HepG2 (cell line): ENCODE results near the gene PRKAG1. TPM values are rescaled to one million over a fixed set of nuclear protein-coding genes. Genes with fewer than 3 reads are reported as not detected.

ENCODE experiments used
- CEBPG ChIP-seq: IDR thresholded peaks from 2 replicates; pipeline ENCODE4 v1.6.1; 2016
- GRHL1 ChIP-seq: sonication (generic); formaldehyde crosslinking; conservative IDR thresholded peaks from 2 replicates; pipeline ENCODE4 v1.8.0; 2022; ENCODE audit warnings: missing genetic modification reagents
- MAF1 ChIP-seq: sonication (generic); formaldehyde crosslinking; IDR thresholded peaks from 2 replicates; pipeline ENCODE4 v1.5.0; 2020; ENCODE audit warnings: missing genetic modification reagents, borderline replicate concordance
- NCOR1 ChIP-seq: fragments of 200-600 bp; sonication (generic); IDR thresholded peaks from 2 replicates; pipeline ENCODE4 v1.7.0; 2017; ENCODE audit warnings: antibody characterized with exemption, low read length, borderline replicate concordance
- ZFP36L2 ChIP-seq: sonication (generic); formaldehyde crosslinking; IDR thresholded peaks from 2 replicates; pipeline ENCODE4 v1.4.0; 2020; ENCODE audit warnings: missing genetic modification reagents
- ZHX2 ChIP-seq, 2 experiments: sonication (generic) in 1 of 2; formaldehyde crosslinking in 1 of 2; IDR thresholded peaks; 2 replicates each; pipeline versions ENCODE4 v1.6.1 to v1.9.0; 2014 to 2022; ENCODE audit warnings: antibody characterized with exemption in 1 of 2, borderline replicate concordance in 1 of 2, inconsistent platforms in 1 of 2, low read depth in 1 of 2, missing genetic modification reagents in 1 of 2
- ZNF235 ChIP-seq: sonication (generic); formaldehyde crosslinking; IDR thresholded peaks from 2 replicates; pipeline ENCODE4 v1.8.1; 2023; ENCODE audit warnings: mild to moderate bottlenecking, missing genetic modification reagents, borderline replicate concordance
- ZNF256 ChIP-seq: sonication (generic); formaldehyde crosslinking; conservative IDR thresholded peaks from 2 replicates; pipeline ENCODE4 v1.4.0; 2020; ENCODE audit warnings: missing genetic modification reagents
- ZNF280D ChIP-seq: sonication (generic); formaldehyde crosslinking; IDR thresholded peaks from 2 replicates; pipeline ENCODE4 v1.5.1; 2020; ENCODE audit warnings: mild to moderate bottlenecking, missing genetic modification reagents
- ZNF775 ChIP-seq: sonication (generic); formaldehyde crosslinking; IDR thresholded peaks from 2 replicates; pipeline ENCODE4 v1.4.0; 2020; ENCODE audit warnings: missing genetic modification reagents, mild to moderate bottlenecking, moderate library complexity, borderline replicate concordance
- polyA plus RNA-seq, 8 experiments: library from polyadenylated mRNA; depleted of rRNA in 3 of 8; stranded (reverse) in 7 of 8; unstranded in 1 of 8; fragments of >200 nt; fragmentation: Illumina TruSeq in 4 of 8; extraction: Trizol in 4 of 8; gene quantifications; 2 replicates each; pipeline versions ENCODE4 v1.2.1 to v1.2.3, GENCODE V29; 2011 to 2016; ENCODE audit warnings: low read depth in 4 of 8, missing spikeins in 1 of 8, mixed read lengths in 1 of 8; ENCODE audit not compliant: insufficient read depth in 1 of 8
- total RNA-seq, 5 experiments: library from RNA; depleted of rRNA; stranded (reverse); fragments of >200 nt; fragmentation: Illumina TruSeq; extraction: Trizol; gene quantifications; 2 replicates each; pipeline ENCODE4 v1.2.3, GENCODE V29; 2016; ENCODE audit warnings: low read depth in 1 of 5

Gene PRKAG1
- total and polyA plus RNA-seq, 2 of the 13 experiments (the other 11 are each of a cell fraction or from before 2014, with no cell fraction given), result 26.1 to 32.8 TPM

- TF ChIP-seq ZHX2 (IDR thresholded peaks at IDR 0.05; ENCODE audit: low read depth) (no peak), ZHX2 (CRISPR knock-in tag; IDR thresholded peaks at IDR 0.05; ENCODE audit: borderline replicate concordance) (peak; percentile 88; the same call in 1 of the 2 replicates), GRHL1 (CRISPR knock-in tag) (no peak), ZNF235 (CRISPR knock-in tag) (0 out of 2 replicates have a peak, but pooled peaks have one; percentile 38), MAF1 (CRISPR knock-in tag) (no peak), CEBPG (CRISPR knock-in tag) (no peak), ZFP36L2 (CRISPR knock-in tag) (no peak), ZNF775 (CRISPR knock-in tag) (no peak; the same call in 1 of the 2 replicates), NCOR1 (no peak), ZNF256 (peak; percentile 84; the same call in 1 of the 2 replicates), ZNF280D (CRISPR knock-in tag) (0 out of 2 replicates have a peak, but pooled peaks have one; percentile 30)
These were observed 19.9 kb downstream of the PRKAG1 start (continued) for GRCh38 chr12:48998497-48999353.
